ENCODE results near the gene COL12A1. TPM values are rescaled to one million over a fixed set of nuclear protein-coding genes. Genes with fewer than 3 reads are reported as not detected.

COL12A1 gene
- total RNA-seq, 1 experiment from 2014 or later: 10.4 TPM

DNA sequence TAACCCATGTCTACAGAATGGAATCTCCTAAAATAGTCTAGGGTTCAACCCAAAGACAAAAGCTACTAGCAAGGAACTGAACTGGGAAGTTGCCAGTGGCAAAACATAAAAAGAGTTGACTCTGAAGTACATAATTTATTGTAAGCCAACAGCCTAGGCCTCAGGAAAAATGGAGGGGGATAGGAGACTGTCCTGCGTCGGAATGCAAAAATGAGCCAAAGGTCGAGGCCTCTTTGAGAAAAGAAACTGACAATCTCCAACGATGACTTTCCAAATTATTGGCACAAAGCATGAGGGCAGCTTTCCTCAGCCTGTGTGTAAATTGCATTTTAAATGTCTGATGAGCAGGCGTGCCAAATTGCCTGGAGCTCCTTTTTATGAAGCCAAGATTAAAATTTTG lies 2.1 kb downstream of the COL12A1 start:
- no peak for DNase-seq (ENCODE audit: low read depth, low spot score)
- ChIA-PET CTCF (interaction anchor here (0.9 kb wide), 1 partner anchor 1112 kb away, joined by 6 read pairs; no protein-coding TSS in a partner anchor), POLR2A (no interaction called here)
- no TSS peak for BruUV-seq (replicated peaks)
- no peaks in the 10 kb centered on the region; the same call in 1 of the 2 replicates for H3K36me3 ChIP-seq (ENCODE audit: control insufficient read depth, insufficient read depth, low read length)
- in situ Hi-C loops (cut with HindIII; ENCODE audit: low pct_unique_long_range_greater_than_20kb, low sequenced_read_pairs) (no loop called here), intact Hi-C loops (cut with micrococcal nuclease; ENCODE audit: unreplicated experiment) (loop anchor here (2.0 to 10.0 kb wide), 3 partner anchors 309 to 859 kb away; no protein-coding TSS in a partner anchor)
- no peak for ATAC-seq
- H3K27ac ChIP-seq (ENCODE audit: low read length): no peak overlapping the region
- no peak overlapping the region for H3K4me3 ChIP-seq (ENCODE audit: low read depth in 2 of 2, low read length in 2 of 2)
- H3K27me3 ChIP-seq (ENCODE audit: control insufficient read depth, insufficient read depth, low read length): peaks cover 5% of the 10 kb centered on the region; the same call in 1 of the 2 replicates
- no peaks in the 10 kb centered on the region for H3K9me3 ChIP-seq (ENCODE audit: control insufficient read depth, insufficient read depth, low read depth, low read length)
- H3K4me1 ChIP-seq (ENCODE audit: control insufficient read depth, insufficient read depth, low read length): peaks cover 5% of the 10 kb centered on the region
- no peak for TF ChIP-seq SIN3A (IDR thresholded peaks at IDR 0.05; ENCODE audit: borderline replicate concordance, insufficient read depth, low read depth, low read length)

DNA sequence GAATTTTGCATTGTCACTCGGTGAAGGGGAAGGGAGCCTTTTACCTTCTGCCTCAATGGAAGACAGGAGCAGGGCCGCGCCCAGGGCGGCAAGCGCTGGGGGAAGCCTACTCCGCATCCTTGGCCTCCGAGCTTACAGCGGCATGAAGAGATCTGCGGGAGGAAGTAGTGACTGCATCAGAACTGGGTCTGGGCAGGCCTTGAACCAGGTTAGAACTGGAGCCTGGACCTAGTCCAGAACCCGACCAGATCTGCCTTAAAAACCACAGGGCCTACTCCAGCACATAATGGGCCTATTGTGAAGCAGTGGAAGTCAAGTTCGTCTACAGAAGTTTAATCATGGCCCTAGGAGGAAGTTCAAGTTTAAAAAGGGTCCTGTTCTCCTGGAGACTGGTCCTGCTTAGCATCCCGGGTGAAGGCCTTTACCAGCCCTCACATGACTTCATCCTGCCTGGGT lies 3.1 kb downstream of the COL12A1 start:
- BruUV-seq (replicated peaks): no TSS peak
- no peak overlapping the region for H3K4me3 ChIP-seq (ENCODE audit: low read depth in 2 of 2, low read length in 2 of 2)
- H3K4me1 ChIP-seq (ENCODE audit: control insufficient read depth, insufficient read depth, low read length): peaks cover 3% of the 10 kb centered on the region
- peaks cover 2% of the 10 kb centered on the region; the same call in 1 of the 2 replicates for H3K27me3 ChIP-seq (ENCODE audit: control insufficient read depth, insufficient read depth, low read length)
- ATAC-seq (no peak), DNase-seq (ENCODE audit: low read depth, low spot score) (no peak)
- ChIA-PET POLR2A (no interaction called here), CTCF (interaction anchor here (0.6 kb wide), 1 partner anchor 1064 kb away, joined by 3 read pairs; no protein-coding TSS in a partner anchor)
- H3K27ac ChIP-seq (ENCODE audit: low read length): peak overlapping the region; percentile 39
- H3K9me3 ChIP-seq (ENCODE audit: control insufficient read depth, insufficient read depth, low read depth, low read length): no peaks in the 10 kb centered on the region
- in situ Hi-C loops (cut with HindIII; ENCODE audit: low pct_unique_long_range_greater_than_20kb, low sequenced_read_pairs): no loop called here
- intact Hi-C loops (cut with micrococcal nuclease; ENCODE audit: unreplicated experiment): loop anchor here (10.0 kb wide), 2 partner anchors 308 to 858 kb away; no protein-coding TSS in a partner anchor
- H3K36me3 ChIP-seq (ENCODE audit: control insufficient read depth, insufficient read depth, low read length): no peaks in the 10 kb centered on the region; the same call in 1 of the 2 replicates
- TF ChIP-seq, protein P1, sequence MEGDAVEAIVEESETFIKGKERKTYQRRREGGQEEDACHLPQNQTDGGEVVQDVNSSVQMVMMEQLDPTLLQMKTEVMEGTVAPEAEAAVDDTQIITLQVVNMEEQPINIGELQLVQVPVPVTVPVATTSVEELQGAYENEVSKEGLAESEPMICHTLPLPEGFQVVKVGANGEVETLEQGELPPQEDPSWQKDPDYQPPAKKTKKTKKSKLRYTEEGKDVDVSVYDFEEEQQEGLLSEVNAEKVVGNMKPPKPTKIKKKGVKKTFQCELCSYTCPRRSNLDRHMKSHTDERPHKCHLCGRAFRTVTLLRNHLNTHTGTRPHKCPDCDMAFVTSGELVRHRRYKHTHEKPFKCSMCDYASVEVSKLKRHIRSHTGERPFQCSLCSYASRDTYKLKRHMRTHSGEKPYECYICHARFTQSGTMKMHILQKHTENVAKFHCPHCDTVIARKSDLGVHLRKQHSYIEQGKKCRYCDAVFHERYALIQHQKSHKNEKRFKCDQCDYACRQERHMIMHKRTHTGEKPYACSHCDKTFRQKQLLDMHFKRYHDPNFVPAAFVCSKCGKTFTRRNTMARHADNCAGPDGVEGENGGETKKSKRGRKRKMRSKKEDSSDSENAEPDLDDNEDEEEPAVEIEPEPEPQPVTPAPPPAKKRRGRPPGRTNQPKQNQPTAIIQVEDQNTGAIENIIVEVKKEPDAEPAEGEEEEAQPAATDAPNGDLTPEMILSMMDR (IDR thresholded peaks at IDR 0.05): no peak
- no peak for TF ChIP-seq TCF7L2 (IDR thresholded peaks at IDR 0.05; ENCODE audit: low read depth, low read length)

DNA sequence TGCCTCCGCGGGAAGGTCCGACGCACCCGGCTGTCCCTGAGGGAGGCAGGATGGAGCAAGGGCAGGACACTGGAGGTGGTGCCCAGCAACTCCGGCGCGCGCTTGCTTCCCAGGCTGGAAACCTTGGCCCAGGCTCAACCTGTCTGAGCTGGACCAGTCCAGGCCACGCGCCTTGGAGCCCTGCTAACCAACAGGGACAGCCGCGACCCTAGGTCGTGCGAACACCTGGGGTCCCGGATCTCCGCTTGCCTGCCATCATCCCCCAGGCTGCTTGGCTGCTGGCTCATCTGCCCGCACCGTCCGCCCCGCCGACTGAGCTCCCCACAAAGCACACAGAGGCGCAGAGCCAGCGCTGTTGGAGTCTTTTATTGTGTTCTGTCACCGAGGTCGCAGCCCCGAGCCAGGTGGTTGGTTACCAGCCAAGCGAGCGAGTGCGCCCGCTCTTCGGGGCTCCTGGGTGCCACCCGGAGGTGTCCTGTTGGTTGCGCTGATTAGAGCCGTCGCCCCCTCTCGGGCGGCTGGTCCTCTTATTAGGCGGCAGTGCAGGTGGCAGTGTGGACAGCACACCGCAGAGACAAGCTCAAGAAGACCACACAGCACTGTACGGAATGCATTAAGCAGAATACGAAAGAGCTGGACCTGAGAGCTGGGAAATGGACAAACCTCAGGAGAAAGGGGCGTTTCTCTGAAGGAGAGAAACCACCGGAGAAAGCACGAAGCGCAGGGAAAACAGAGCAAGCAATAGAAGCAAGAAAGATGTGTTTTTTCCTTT lies 3.8 kb downstream of the COL12A1 start:
- TF ChIP-seq, protein P1 (IDR thresholded peaks at IDR 0.05): peak; percentile 23; the same call in 1 of the 2 replicates
- TF ChIP-seq SIN3A (IDR thresholded peaks at IDR 0.05; ENCODE audit: borderline replicate concordance, insufficient read depth, low read depth, low read length): no peak
- Histone ChIP-seq H3K9me3 (ENCODE audit: control insufficient read depth, insufficient read depth, low read depth, low read length) (no peaks in the 10 kb centered on the region), H3K4me3 (ENCODE audit: low read depth in 2 of 2, low read length in 2 of 2) (peak overlapping the region in 1 of 2 experiments; percentile 14; a peak in 2 of 4 replicates), H3K27me3 (ENCODE audit: control insufficient read depth, insufficient read depth, low read length) (peaks cover 2% of the 10 kb centered on the region; the same call in 1 of the 2 replicates), H3K36me3 (ENCODE audit: control insufficient read depth, insufficient read depth, low read length) (no peaks in the 10 kb centered on the region; the same call in 1 of the 2 replicates), H3K4me1 (ENCODE audit: control insufficient read depth, insufficient read depth, low read length) (peaks cover 3% of the 10 kb centered on the region), H3K27ac (ENCODE audit: low read length) (no peak overlapping the region)
- intact Hi-C loops (cut with micrococcal nuclease; ENCODE audit: unreplicated experiment): loop anchor here (10.0 kb wide), 2 partner anchors 307 to 857 kb away; no protein-coding TSS in a partner anchor
- ChIA-PET POLR2A (no interaction called here), CTCF (no interaction called here)
- BruUV-seq (replicated peaks): no TSS peak
- DNase-seq (ENCODE audit: low read depth, low spot score) (no peak), ATAC-seq (0 out of 2 replicates have a peak, but pooled peaks have one; percentile 27)
- in situ Hi-C loops (cut with HindIII; ENCODE audit: low pct_unique_long_range_greater_than_20kb, low sequenced_read_pairs): no loop called here

Measured in Panc1 (cell line).